ENCODE results near the gene ZNF57. TPM values are rescaled to one million over a fixed set of nuclear protein-coding genes. Genes with fewer than 3 reads are reported as not detected.

Gene ZNF57
- total and polyA plus RNA-seq, 12 donors = 1.0 to 5.5 (median 3.0) TPM

DNA sequence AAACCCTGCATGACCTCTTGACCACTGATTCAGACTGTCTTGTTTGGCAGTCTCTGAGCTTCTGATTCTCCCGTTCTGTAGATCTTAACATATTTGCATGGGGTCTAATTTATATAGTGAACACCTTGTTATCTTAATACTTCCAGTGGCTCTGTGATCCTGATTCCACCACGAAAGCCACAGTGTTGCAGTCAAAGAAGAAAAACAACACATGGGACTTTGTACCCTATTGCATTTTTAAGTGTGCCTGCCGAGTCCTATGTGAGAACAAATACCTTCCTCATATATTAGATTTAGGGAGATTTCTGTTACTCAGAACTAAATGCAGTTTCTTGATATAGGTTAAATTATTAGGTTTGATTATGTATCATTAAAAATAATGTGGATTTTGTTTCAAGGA is 45.9 kb upstream of the ZNF57 start:
- 98 to 99% methylated on average over 3 of the region's 3 CpGs for WGBS, 2 donors
- Histone ChIP-seq H3K9me3 (peaks cover 0 to 100% (median 72%) of the 10 kb centered on the region in 11 donors), H3K4me3 (no peak overlapping the region), H3K4me1 (no peaks in the 10 kb centered on the region), H3K27ac (no peak overlapping the region), H3K36me3 (peaks cover 19 to 87% (median 52%) of the 10 kb centered on the region in 9 donors), H3K27me3 (no peaks in the 10 kb centered on the region)
- intact Hi-C loops (cut with DNase I) = no loop called here
- TF ChIP-seq CTCF (IDR thresholded peaks at IDR 0.05) = no peak
- ATAC-seq = no peak
- no peak for DNase-seq

DNA sequence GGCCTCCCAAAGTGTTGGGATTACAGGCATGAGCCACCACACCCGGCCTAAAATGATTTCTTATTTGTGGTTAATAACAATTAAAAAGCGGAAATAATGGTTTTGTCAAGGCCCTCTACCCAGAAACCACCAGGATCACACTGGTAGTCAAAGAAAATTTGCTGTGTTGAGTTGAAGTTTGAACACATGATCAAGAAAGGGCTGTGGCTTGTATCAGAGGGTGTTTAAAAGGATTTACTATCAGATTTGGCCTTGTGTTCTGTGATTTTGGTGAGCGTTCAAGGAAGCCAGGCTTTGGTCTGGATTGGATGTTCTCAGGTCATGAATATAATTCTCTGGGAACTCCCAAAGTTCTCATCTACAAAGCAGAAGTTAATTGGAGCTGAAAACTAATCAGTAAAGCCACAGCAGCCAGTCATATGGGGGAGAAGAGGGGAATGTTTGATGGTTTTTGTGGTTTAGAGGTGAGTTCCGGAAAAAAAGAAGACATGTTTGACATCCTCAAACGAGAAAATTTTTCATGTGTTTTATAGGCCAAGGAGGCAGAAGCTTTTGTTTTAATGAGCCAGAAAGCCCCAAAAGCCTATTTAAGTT is 44.2 kb upstream of the ZNF57 start:
- DNase-seq = no peak
- H3K36me3 ChIP-seq = peaks cover 13 to 70% (median 38%) of the 10 kb centered on the region in 9 donors
- H3K27me3 ChIP-seq = no peaks in the 10 kb centered on the region
- 94% methylated on average over 5 of the region's 5 CpGs for WGBS, 2 donors
- peaks cover 0 to 100% (median 69%) of the 10 kb centered on the region in 11 donors for H3K9me3 ChIP-seq
- intact Hi-C loops (cut with DNase I) = no loop called here
- H3K4me1 ChIP-seq = no peaks in the 10 kb centered on the region
- no peak for ATAC-seq
- no peak for TF ChIP-seq CTCF (IDR thresholded peaks at IDR 0.05)
- H3K27ac ChIP-seq = no peak overlapping the region
- no peak overlapping the region for H3K4me3 ChIP-seq

DNA sequence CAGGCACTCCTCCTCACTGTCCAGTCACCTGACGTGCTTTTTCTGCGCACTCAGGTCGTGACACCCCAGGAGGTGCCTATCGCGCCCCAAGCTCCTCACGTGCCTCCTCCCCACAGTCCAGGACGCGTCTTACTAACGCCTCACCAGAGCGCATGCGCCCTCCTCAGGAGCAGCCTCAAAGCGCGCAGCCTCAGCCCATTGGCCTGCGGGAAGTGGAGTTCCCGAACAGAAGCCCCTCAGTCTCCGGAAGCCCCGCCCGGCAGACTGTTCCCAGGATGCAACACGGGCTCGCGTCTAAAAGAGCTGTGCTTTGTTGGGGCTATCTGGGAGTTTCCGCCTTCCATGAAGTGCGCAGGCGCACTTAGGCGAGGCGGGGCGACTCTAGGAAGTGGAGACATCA is 41.9 kb upstream of the ZNF57 start:
- Histone ChIP-seq H3K27ac (no peak overlapping the region), H3K27me3 (no peaks in the 10 kb centered on the region), H3K36me3 (peaks cover 0 to 47% (median 15%) of the 10 kb centered on the region in 9 donors), H3K4me3 (no peak overlapping the region), H3K4me1 (no peaks in the 10 kb centered on the region), H3K9me3 (peaks cover 0 to 79% (median 46%) of the 10 kb centered on the region in 11 donors)
- WGBS, 2 donors = 63 to 69% methylated on average over 27 of the region's 27 CpGs
- DNase-seq (no peak), ATAC-seq (peak in 2 of 8 donors; percentile 31 to 50)
- no peak for TF ChIP-seq CTCF (IDR thresholded peaks at IDR 0.05)
- intact Hi-C loops (cut with DNase I) = no loop called here

DNA sequence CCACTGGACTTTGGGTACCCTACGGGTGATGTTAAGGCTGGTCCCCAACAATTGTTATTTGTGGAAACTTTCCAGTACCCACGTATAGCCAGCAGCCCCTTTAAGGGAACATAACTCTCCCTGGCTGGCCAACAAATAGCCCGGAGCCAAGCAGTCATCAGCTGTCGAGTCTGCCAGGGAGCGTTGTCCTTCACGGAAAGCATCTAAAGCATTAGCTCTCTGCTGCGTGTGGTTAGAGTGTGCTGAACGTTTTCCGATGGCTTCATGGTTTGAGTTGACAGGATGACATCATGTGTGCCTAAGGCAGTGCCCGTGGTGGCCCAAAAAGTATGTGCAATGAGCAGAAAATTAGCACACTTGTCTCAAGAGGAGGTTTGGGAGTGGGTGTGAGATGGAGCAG is 36.9 kb upstream of the ZNF57 start:
- peak in 3 of 8 donors; percentile 36 to 67 (median 48) for ATAC-seq

More for the DNA sequence above, 36.9 kb upstream of the ZNF57 start:
- intact Hi-C loops (cut with DNase I) = no loop called here
- DNase-seq = no peak
- Histone ChIP-seq H3K27me3 (no peaks in the 10 kb centered on the region), H3K4me3 (no peak overlapping the region), H3K27ac (no peak overlapping the region), H3K9me3 (peaks cover 0 to 29% (median 6%) of the 10 kb centered on the region in 11 donors), H3K36me3 (peaks cover 0 to under 1% (median 0%) of the 10 kb centered on the region in 9 donors), H3K4me1 (no peaks in the 10 kb centered on the region)
- 61 to 66% methylated on average over 10 of the region's 10 CpGs for WGBS, 2 donors
- no peak for TF ChIP-seq CTCF (IDR thresholded peaks at IDR 0.05)

Measured in heart right ventricle (tissue), 16 donors.